H1 (cell line): ENCODE results near the gene FLVCR2. TPM values are rescaled to one million over a fixed set of nuclear protein-coding genes. Genes with fewer than 3 reads are reported as not detected.

Source experiments
- CTBP2 ChIP-seq: IDR thresholded peaks from 2 replicates; pipeline ENCODE4 v1.7.0; 2011; ENCODE audit warnings: borderline replicate concordance, mild to moderate bottlenecking, moderate library complexity, mixed read lengths, low read length; ENCODE audit not compliant: insufficient read depth, insufficient read length
- EZH2 ChIP-seq: fragments of 200-600 bp; sonication (generic); IDR thresholded peaks from 2 replicates; pipeline ENCODE4 v1.7.1; 2012; ENCODE audit warnings: low read depth, mild to moderate bottlenecking, moderate library complexity, low read length, inconsistent platforms; ENCODE audit not compliant: severe bottlenecking
- KDM1A ChIP-seq: fragments of 200-600, 300-600 bp; sonication (generic); IDR thresholded peaks from 2 replicates; pipeline ENCODE4 v1.7.1; 2016; ENCODE audit warnings: mild to moderate bottlenecking, low read length, borderline replicate concordance
- polyA plus RNA-seq, 7 experiments: library from polyadenylated mRNA; depleted of rRNA in 3 of 7; stranded (reverse) in 5 of 7; unstranded in 2 of 7; fragments of >200 nt in 5 of 7; fragments of 200-250 nt in 2 of 7; gene quantifications; 1 replicate in 5 of 7; 2 replicates in 1 of 7; 4 replicates in 1 of 7; pipeline versions ENCODE4 v1.2.1 to v1.2.3, GENCODE V29; 2011 to 2013; ENCODE audit warnings: missing spikeins in 2 of 7, mixed read lengths in 2 of 7
- total RNA-seq: library from RNA; stranded (reverse); fragmentation: NEBNext Ultra II Directional; extraction: Animal tissue kit (Norgen Biotek cat#: 25700); gene quantifications from 2 replicates; pipeline ENCODE4 v1.2.1, GENCODE V29; 2021
- TF ChIP-seq, protein P1 (sequence below): IDR thresholded peaks from 2 replicates; pipeline ENCODE4 v1.6.1; 2011; ENCODE audit warnings: low read depth, mild to moderate bottlenecking, low read length; ENCODE audit not compliant: insufficient read depth

The FLVCR2 gene
- total and polyA plus RNA-seq, 2 of the 8 experiments (the other 6 are each of a cell fraction or from before 2014, with no cell fraction given): 7.1 to 8.2 TPM

DNA sequence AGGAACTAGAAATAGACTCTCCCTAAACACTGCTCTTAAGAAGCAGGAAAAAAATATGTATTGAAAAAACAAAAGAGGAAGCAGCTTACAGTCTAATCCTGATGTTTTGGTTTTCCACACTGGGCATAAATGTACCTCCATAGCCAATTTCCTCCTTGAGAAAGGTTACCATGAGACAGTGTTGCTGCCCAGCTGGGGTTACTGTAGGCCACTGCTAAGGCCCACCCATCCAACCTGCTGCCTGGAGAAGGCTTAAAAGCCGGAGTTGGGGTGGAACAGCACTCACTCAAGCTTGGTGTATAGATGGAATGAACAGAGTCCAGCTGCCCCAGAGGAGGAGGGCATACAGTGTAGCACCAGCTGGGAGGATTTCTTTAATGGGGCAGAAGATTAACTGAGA, 41.1 kb downstream of the FLVCR2 start (continued):
- TF ChIP-seq, protein P1, sequence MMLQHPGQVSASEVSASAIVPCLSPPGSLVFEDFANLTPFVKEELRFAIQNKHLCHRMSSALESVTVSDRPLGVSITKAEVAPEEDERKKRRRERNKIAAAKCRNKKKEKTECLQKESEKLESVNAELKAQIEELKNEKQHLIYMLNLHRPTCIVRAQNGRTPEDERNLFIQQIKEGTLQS: no peak
- TF ChIP-seq KDM1A (no peak), EZH2 (no peak), CTBP2 (no peak)
- TF ChIP-seq, all 59 proteins: peak for 0
